ENCODE data around the gene FAM50A.

FAM50A gene

DNA sequence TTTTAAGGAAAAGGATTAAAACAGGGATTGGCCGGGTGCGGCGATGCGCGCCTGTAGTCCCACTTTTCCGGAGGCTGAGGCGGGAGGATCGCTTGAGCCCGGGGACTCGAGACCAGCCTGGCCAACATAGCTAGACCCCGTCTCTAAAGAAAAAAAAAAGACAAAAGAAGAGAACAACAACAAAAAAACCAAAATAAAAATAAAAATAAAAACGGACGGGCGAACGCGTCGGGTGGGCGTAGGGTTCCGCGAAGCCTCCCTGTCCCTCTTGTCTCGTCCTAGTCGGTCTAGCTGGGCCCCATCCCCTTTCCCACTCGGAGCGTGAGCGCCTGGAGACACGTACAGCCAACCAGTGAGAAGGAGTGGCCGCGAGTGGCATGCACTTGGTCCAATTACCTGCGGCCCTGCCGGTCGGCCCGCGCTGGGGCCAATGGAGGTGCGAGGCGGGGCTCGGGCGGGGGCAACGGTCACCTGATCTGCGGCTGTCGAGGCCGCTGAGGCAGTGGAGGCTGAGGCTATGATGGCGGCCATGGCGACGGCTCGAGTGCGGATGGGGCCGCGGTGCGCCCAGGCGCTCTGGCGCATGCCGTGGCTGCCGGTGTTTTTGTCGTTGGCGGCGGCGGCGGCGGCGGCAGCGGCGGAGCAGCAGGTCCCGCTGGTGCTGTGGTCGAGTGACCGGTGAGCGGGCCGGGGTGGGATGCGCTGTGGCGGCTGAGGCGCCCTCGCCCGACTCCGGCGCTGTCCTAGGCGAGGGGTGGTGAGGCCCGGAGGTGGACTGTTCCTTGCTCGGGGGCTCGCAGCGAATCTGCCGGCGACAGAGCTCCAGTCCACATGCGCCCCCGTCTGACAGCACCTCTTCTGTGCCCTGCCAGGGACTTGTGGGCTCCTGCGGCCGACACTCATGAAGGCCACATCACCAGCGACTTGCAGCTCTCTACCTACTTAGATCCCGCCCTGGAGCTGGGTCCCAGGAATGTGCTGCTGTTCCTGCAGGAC lies 15.5 kb upstream of the FAM50A start, which contains the start of gene ATP6AP1 (continued):
- TF ChIP-seq, protein P1, sequence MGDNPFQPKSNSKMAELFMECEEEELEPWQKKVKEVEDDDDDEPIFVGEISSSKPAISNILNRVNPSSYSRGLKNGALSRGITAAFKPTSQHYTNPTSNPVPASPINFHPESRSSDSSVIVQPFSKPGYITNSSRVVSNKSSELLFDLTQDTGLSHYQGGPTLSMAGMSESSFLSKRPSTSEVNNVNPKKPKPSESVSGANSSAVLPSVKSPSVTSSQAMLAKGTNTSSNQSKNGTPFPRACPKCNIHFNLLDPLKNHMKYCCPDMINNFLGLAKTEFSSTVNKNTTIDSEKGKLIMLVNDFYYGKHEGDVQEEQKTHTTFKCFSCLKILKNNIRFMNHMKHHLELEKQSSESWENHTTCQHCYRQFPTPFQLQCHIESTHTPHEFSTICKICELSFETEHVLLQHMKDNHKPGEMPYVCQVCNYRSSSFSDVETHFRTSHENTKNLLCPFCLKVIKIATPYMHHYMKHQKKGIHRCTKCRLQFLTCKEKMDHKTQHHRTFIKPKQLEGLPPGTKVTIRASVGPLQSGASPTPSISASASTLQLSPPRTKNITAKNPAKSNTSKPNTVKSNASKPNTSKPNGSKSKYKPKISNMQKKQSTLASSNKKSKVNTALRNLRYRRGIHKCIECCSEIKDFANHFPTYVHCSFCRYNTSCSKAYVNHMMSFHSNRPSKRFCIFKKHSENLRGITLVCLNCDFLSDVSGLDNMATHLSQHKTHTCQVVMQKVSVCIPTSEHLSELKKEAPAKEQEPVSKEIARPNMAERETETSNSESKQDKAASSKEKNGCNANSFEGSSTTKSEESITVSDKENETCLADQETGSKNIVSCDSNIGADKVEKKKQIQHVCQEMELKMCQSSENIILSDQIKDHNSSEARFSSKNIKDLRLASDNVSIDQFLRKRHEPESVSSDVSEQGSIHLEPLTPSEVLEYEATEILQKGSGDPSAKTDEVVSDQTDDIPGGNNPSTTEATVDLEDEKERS (tag by site-specific recombination; IDR thresholded peaks at IDR 0.05) = peak; percentile 32; the same call in 1 of the 2 replicates
- TF ChIP-seq ZNF623 (tag by site-specific recombination; IDR thresholded peaks at IDR 0.05) (no peak), ZNF19 (tag by site-specific recombination; IDR thresholded peaks at IDR 0.05; ENCODE audit: low read depth) (no peak), MYNN (tag by site-specific recombination; IDR thresholded peaks at IDR 0.05; ENCODE audit: borderline replicate concordance) (no peak), BCL11A (tag by site-specific recombination; IDR thresholded peaks at IDR 0.05; ENCODE audit: low read depth) (no peak), GFI1B (tag by site-specific recombination; IDR thresholded peaks at IDR 0.05) (no peak), HOXA7 (CRISPR knock-in tag; IDR thresholded peaks at IDR 0.05; ENCODE audit: borderline replicate concordance) (no peak), SCRT2 (tag by site-specific recombination; IDR thresholded peaks at IDR 0.05) (no peak), GLI4 (tag by site-specific recombination; IDR thresholded peaks at IDR 0.05) (no peak), ZNF366 (tag by site-specific recombination; conservative IDR thresholded peaks at IDR 0.05) (no peak), ZEB2 (tag by site-specific recombination; IDR thresholded peaks at IDR 0.05) (no peak), FEZF1 (tag by site-specific recombination; IDR thresholded peaks at IDR 0.05) (no peak), SCRT1 (tag by site-specific recombination; IDR thresholded peaks at IDR 0.05; ENCODE audit: borderline replicate concordance) (no peak), TCF7L2 (IDR thresholded peaks at IDR 0.05; ENCODE audit: borderline replicate concordance, low read depth, low read length) (no peak), ZNF529 (tag by site-specific recombination; IDR thresholded peaks at IDR 0.05; ENCODE audit: insufficient replicate concordance) (no peak), ZNF433 (tag by site-specific recombination; IDR thresholded peaks at IDR 0.05; ENCODE audit: low read depth) (no peak), MEIS1 (CRISPR knock-in tag; IDR thresholded peaks at IDR 0.05; ENCODE audit: borderline replicate concordance) (no peak), ZNF274 (IDR thresholded peaks at IDR 0.05; ENCODE audit: low read length) (no peak), ZNF274 (tag by site-specific recombination; IDR thresholded peaks at IDR 0.05; ENCODE audit: borderline replicate concordance) (no peak), TRIM28 (IDR thresholded peaks at IDR 0.05; ENCODE audit: borderline replicate concordance, low read length) (no peak), GLIS2 (tag by site-specific recombination; IDR thresholded peaks at IDR 0.05) (peak; percentile 74), ZNF610 (tag by site-specific recombination; IDR thresholded peaks at IDR 0.05; ENCODE audit: borderline replicate concordance) (no peak), ZNF501 (tag by site-specific recombination; IDR thresholded peaks at IDR 0.05) (no peak; the same call in 1 of the 2 replicates), KLF7 (tag by site-specific recombination; IDR thresholded peaks at IDR 0.05; ENCODE audit: borderline replicate concordance) (no peak), ZFP37 (tag by site-specific recombination; IDR thresholded peaks at IDR 0.05) (no peak), ZNF791 (tag by site-specific recombination; IDR thresholded peaks at IDR 0.05) (no peak), ZNF211 (tag by site-specific recombination; IDR thresholded peaks at IDR 0.05; ENCODE audit: low read depth) (no peak), ZNF341 (tag by site-specific recombination; IDR thresholded peaks at IDR 0.05; ENCODE audit: low read depth) (no peak), KLF8 (tag by site-specific recombination; IDR thresholded peaks at IDR 0.05) (no peak; the same call in none of the 2 replicates), ZNF48 (tag by site-specific recombination; IDR thresholded peaks at IDR 0.05) (no peak), ZNF114 (tag by site-specific recombination; IDR thresholded peaks at IDR 0.05) (no peak), ZNF76 (tag by site-specific recombination; IDR thresholded peaks at IDR 0.05; ENCODE audit: borderline replicate concordance, low read depth) (peak; percentile 30; the same call in 1 of the 2 replicates), ZBTB17 (tag by site-specific recombination; IDR thresholded peaks at IDR 0.05) (peak; percentile 73; the same call in 1 of the 2 replicates), OVOL3 (tag by site-specific recombination; IDR thresholded peaks at IDR 0.05) (no peak), ZNF112 (tag by site-specific recombination; IDR thresholded peaks at IDR 0.05) (no peak), ZNF837 (tag by site-specific recombination; IDR thresholded peaks at IDR 0.05) (no peak), ZNF596 (tag by site-specific recombination; IDR thresholded peaks at IDR 0.05) (no peak), ZNF121 (tag by site-specific recombination; IDR thresholded peaks at IDR 0.05) (peak; percentile 98; the same call in 1 of the 2 replicates)
- TF ChIP-seq, protein P2, sequence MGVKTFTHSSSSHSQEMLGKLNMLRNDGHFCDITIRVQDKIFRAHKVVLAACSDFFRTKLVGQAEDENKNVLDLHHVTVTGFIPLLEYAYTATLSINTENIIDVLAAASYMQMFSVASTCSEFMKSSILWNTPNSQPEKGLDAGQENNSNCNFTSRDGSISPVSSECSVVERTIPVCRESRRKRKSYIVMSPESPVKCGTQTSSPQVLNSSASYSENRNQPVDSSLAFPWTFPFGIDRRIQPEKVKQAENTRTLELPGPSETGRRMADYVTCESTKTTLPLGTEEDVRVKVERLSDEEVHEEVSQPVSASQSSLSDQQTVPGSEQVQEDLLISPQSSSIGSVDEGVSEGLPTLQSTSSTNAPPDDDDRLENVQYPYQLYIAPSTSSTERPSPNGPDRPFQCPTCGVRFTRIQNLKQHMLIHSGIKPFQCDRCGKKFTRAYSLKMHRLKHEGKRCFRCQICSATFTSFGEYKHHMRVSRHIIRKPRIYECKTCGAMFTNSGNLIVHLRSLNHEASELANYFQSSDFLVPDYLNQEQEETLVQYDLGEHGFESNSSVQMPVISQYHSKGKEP (tag by site-specific recombination; IDR thresholded peaks at IDR 0.05) = no peak
